ENCODE results near the gene NPAS2. TPM values are rescaled to one million over a fixed set of nuclear protein-coding genes. Genes with fewer than 3 reads are reported as not detected.

The NPAS2 gene
- total and polyA plus RNA-seq, 2 experiments from 2014 or later, result 0.55 to 0.89 TPM

- no peaks in the 10 kb centered on the region for H3K36me3 ChIP-seq
- no peaks in the 10 kb centered on the region for H3K9me3 ChIP-seq (ENCODE audit: low read depth)
- no peak overlapping the region for H3K27ac ChIP-seq
- no peak for DNase-seq (ENCODE audit: low read depth in 1 of 2, low spot score in 1 of 2)
- no peak for TF ChIP-seq CTCF (IDR thresholded peaks at IDR 0.05; ENCODE audit: low read depth, low read length)
- no peaks in the 10 kb centered on the region for H3K4me1 ChIP-seq (ENCODE audit: low read depth)
- no peaks in the 10 kb centered on the region for H3K27me3 ChIP-seq
- no peak overlapping the region for H3K4me3 ChIP-seq
Measured at GRCh38 chr2:100987974-100988373, 168.0 kb downstream of the NPAS2 start.

GRCh38 chr2:100988630-100989417 is 168.9 kb downstream of the NPAS2 start:
- DNase-seq (ENCODE audit: low read depth in 1 of 2, low spot score in 1 of 2), result no peak
- no peaks in the 10 kb centered on the region for H3K27me3 ChIP-seq
- no peak for TF ChIP-seq CTCF (IDR thresholded peaks at IDR 0.05; ENCODE audit: low read depth, low read length)
- no peaks in the 10 kb centered on the region for H3K4me1 ChIP-seq (ENCODE audit: low read depth)
- H3K9me3 ChIP-seq (ENCODE audit: low read depth), result no peaks in the 10 kb centered on the region
- H3K36me3 ChIP-seq, result no peaks in the 10 kb centered on the region
- no peak overlapping the region for H3K4me3 ChIP-seq
- no peak overlapping the region for H3K27ac ChIP-seq

- H3K9me3 ChIP-seq (ENCODE audit: low read depth), result no peaks in the 10 kb centered on the region
- no peaks in the 10 kb centered on the region for H3K4me1 ChIP-seq (ENCODE audit: low read depth)
- no peak overlapping the region for H3K27ac ChIP-seq
- DNase-seq (ENCODE audit: low read depth in 1 of 2, low spot score in 1 of 2), result no peak
- no peak overlapping the region for H3K4me3 ChIP-seq
- no peak for TF ChIP-seq CTCF (IDR thresholded peaks at IDR 0.05; ENCODE audit: low read depth, low read length)
- H3K27me3 ChIP-seq, result no peaks in the 10 kb centered on the region
- no peaks in the 10 kb centered on the region for H3K36me3 ChIP-seq
Measured at GRCh38 chr2:100989666-100990065, 169.7 kb downstream of the NPAS2 start.

- Histone ChIP-seq H3K27me3 (no peaks in the 10 kb centered on the region), H3K36me3 (no peaks in the 10 kb centered on the region), H3K4me1 (ENCODE audit: low read depth) (no peaks in the 10 kb centered on the region), H3K9me3 (ENCODE audit: low read depth) (no peaks in the 10 kb centered on the region), H3K27ac (no peak overlapping the region), H3K4me3 (no peak overlapping the region)
- no peak for DNase-seq (ENCODE audit: low read depth in 1 of 2, low spot score in 1 of 2)
- no peak for TF ChIP-seq CTCF (IDR thresholded peaks at IDR 0.05; ENCODE audit: low read depth, low read length)
Measured at GRCh38 chr2:100990166-100990565, 170.2 kb downstream of the NPAS2 start.

- no peaks in the 10 kb centered on the region for H3K9me3 ChIP-seq (ENCODE audit: low read depth)
- H3K36me3 ChIP-seq, result no peaks in the 10 kb centered on the region
- H3K4me1 ChIP-seq (ENCODE audit: low read depth), result no peaks in the 10 kb centered on the region
- no peak for TF ChIP-seq CTCF (IDR thresholded peaks at IDR 0.05; ENCODE audit: low read depth, low read length)
- DNase-seq (ENCODE audit: low read depth in 1 of 2, low spot score in 1 of 2), result no peak
- H3K27ac ChIP-seq, result no peak overlapping the region
- H3K4me3 ChIP-seq, result no peak overlapping the region
- no peaks in the 10 kb centered on the region for H3K27me3 ChIP-seq
Measured at GRCh38 chr2:100990650-100991403, 170.9 kb downstream of the NPAS2 start.

All from cardiac muscle cell (in vitro differentiated cells and primary cell).